ENCODE results near the gene CHD5.
"Not testable (repeated sequence)": the region's sequence is repeated elsewhere in the genome, so short reads cannot be mapped to it uniquely, and the experiment has no call there.

CHD5 gene

DNA sequence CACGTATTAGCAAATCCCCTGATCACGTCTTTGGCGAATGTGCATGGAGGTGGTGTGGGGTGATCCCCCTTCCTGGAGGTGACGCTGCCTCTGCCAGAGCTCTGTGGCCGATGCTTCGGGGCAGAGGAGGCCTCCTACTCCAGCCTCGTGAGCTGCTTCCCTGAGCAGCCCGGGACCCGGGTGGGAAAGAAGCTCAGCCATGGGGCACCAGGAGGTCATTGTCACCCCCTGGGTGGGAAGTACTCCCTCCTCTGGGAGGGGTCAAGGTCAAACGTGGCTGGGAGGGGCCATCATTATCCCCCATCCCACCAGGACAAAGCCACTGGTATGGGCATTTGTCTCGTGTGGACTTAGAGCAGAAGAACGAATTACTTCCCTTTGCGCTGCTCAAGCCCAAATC is 93.8 kb downstream of the CHD5 start:
- no peak for DNase-seq (ENCODE audit: low read depth)

DNA sequence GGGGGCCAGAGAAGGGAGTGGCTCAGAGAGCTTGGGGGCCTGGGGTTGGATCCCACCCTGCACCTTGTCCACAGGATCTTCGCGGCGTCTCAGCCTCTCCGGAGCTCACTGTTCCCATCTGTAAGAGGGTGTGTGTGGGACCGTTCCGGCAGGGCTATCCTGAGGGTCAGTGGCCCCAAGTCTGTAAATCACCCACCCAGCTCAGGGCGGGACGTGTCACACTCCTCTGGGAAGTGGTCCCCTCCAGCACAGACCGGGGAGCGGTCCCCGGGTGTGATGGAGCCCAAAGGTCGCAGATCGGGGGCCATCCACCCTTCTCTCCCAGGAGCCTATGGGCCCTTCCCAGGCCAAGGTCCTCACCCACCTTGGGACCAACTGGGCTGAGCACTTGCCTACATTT is 94.5 kb downstream of the CHD5 start:
- no peak for DNase-seq (ENCODE audit: low read depth)

DNA sequence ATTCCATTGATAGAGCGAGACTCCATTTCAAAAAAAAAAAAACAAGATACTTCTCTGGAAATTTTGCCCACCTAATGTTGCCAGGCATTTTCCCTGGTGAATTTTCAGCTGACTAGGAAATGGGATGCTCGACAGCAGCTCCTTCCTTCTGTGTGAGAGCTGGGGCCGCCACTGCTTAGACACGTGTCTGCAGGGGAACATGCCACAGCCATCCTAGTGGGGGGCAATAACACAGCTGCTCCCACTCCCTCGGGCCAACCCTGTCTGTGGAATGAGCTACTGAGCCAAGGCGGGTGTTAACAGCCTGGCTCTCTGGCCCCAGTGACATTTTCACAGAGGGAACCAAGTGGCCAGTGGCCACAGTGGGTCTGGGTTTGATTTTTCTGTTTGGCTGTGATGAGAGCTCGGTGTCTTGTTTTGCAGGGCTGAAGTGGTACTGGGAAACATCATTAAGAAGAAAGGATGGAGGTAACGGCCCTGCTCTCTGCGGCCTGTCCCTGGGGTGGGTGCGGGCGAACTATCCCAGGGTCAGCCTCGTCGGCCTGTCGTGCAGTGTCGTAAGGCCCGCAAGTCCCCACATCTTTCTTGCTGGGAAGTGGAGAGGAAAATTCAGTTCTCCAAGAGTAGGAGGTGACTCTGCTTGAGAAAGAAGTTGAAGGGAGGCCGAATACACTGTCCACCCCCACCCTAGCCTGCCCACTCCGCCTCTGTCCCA is 95.2 kb downstream of the CHD5 start:
- DNase-seq (ENCODE audit: low read depth) = no peak

DNA sequence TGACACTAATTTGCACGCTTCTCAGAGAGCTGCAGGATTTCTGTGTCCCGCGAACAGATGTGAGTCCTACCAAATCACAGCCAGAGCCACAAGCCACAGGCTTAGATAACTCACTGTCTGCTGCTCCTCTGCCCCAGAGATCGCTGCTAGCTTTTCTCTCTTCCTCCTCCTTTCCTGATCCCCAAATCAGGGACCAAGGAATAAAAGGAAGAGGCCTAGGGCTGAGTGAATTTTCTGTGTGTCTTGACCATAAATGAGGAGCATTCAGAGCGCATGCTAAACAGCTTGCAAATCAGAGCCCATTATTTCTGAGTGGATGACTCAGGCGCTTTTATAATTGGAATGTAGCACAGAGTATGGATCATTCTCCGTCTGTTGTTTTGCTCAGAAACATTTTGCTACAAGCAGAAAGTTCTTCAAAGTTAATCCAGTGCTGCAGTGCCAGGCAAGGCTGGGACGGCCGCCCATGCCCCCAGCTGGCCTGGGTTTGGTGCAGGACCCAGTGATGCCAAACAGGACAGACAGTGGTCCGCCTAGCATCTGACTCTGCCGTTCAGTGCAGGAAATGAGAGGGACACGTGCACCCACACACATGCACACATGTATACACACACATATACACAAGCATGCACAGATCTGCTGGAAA is 96.2 kb downstream of the CHD5 start:
- peak; percentile 31 for DNase-seq (ENCODE audit: low read depth)

DNA sequence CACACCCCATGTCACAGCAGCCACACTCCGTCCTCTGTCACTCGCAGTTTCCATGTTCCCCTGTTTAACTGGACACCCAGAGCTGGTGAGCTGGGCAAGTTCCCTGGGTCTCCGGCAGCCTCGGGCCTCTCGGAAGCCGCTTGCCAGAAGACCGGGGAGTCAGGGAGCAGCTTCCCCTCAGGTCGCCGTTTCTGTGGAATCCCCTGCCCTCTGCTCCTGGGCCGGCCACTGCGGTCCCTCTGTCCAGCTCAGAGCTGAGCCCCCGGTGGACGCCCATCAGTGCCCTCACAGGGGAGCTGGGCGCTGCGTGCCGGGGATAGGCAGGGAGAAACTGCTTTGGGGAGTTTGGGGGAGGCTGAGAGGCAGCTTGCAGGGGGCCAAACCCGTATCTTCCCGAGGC is 96.7 kb downstream of the CHD5 start:
- DNase-seq (ENCODE audit: low read depth) = no peak

DNA sequence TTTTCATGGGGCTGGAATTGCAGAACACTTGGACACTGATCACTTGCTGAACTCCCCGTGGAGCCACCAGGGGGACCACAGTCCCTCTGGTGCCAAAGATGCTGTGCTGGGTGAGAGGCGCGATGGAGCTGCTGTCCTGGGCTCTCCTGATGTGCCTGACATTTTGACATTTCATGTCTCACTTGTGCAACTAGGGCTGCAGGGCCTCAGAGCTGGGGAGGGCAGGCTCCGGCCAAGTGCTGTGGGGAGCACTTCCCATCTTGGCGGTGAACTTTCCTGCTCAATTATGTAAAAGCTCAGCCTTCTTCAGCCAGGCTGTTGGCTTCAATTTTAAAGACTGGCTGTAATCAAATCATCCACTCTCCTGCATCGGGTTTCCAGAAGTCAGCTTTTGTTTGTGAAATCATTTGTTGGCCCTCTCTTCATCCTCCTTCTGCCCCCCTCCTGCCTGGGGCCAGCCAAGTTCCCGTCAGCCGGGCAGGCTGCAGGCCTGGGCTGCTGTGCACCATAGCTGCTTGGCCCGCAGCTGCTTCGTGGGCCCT is 97.6 kb downstream of the CHD5 start:
- no peak for DNase-seq (ENCODE audit: low read depth)

DNA sequence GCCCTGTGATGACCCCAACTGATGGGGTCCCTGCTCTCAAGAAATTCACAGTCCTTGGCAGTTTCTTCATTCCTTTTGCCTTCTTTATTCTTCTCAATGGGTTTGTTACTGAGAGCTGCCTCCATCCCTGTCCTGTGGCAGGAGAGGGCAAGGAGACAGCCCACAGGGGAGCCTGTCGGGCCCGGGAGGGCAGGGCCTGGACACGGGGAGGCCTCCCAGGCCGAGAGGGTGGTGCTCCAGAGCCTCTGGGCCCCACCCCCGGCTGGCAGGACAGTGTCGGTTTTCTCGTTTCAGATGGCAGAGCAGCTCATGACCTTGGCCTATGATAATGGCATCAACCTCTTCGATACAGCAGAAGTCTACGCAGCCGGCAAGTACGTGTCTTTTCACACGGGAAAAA is 98.2 kb downstream of the CHD5 start:
- DNase-seq (ENCODE audit: low read depth) = no peak

DNA sequence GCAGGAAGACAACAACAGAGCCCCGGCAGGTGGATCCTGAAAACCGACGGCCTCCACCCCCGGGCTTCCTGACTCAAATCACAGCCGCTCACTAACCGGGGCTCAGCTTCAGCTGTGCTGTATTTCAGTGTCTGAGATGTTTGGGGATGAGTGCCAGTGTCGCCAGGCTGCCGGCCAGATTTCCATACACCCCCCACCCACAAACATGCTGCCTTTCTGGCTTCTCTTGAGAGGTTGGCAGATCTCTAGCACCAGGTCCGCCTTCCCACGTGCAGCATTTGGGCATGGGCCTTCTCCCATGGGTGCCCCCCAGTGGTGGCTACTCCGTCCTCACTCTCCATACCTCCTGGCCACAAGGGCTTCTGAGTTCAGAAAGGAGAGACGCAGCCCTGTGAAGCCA is 99.7 kb downstream of the CHD5 start:
- no peak for DNase-seq (ENCODE audit: low read depth)

DNA sequence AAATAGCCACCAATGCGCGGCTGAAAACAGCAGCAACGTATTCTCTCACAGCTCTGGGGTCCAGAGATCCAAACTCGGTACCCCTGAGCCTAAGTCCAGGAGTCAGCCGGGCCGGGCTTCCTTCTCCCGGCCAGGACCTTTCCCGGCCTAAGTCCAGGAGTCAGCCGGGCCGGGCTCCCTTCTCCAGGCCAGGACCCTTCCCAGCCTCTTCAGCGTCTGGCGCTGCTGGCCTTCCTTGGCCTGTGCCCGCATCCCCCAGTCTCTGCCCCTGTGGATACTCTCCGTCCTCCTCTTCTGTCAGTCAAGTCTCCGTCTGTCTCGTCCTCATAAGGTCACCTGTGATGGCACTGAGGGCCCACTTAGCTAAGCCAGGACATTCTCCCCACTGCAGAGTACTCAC is 102.2 kb downstream of the CHD5 start:
- no peak for DNase-seq (ENCODE audit: low read depth)

DNA sequence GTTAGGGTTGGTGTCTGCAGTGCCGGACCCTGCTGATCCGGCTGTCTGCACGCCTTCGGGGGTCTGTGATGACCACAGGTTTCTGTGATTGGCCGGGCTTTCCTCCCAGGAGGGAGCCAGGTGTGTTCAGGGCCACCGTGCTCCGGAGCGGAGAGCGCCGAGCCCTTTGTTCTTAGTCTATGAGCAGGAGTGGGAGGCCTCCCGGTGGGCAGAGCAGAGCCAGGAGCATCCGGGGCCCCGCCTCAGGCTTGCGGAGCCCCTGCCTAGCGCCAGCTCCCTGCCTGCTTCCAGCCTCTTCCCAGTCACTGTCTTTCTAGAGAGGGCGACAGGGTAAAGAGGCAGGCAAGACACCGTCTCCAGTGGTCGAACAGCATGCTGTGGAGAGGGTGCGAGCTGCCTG is 102.6 kb downstream of the CHD5 start:
- no peak for DNase-seq (ENCODE audit: low read depth)

DNA sequence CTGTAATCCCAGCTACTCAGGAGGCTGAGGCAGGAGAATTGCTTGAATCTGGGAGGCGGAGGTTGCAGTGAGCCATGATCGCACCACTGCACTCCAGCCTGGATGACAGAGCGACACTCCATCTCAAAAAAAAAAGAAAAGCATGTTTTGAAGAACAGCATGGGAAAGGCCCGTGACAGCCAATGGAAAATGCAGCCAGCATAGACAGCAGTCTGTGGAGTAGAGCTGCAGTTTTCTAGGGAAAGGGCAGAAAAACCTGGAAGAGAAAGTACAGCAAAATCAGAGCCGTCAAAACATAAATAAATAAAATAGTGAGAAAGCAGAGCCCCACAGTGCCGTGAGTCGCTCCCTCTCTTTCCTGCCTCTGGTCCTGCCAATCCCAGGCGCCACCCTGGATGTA is 103.1 kb downstream of the CHD5 start:
- not testable (repeated sequence) for DNase-seq (ENCODE audit: low read depth)

DNA sequence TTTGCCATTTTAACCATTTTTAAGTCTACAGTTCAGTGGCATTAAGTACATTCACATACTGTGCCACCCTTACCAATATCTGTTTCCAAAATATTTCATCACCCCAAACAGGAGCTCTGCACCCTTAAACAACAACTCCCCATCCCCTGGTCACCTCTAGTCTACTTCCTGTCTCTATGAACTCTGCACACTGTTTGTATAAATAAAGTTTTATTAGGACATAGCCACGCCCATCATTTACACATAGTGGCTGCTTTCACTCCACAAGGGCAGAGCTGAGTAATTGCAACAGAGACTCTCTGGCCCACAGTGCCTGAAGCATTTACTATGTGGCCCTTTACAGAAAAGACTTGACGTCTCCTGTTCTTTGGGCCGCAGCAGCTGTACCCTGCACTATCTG is 104.4 kb downstream of the CHD5 start:
- DNase-seq (ENCODE audit: low read depth) = no peak

DNA sequence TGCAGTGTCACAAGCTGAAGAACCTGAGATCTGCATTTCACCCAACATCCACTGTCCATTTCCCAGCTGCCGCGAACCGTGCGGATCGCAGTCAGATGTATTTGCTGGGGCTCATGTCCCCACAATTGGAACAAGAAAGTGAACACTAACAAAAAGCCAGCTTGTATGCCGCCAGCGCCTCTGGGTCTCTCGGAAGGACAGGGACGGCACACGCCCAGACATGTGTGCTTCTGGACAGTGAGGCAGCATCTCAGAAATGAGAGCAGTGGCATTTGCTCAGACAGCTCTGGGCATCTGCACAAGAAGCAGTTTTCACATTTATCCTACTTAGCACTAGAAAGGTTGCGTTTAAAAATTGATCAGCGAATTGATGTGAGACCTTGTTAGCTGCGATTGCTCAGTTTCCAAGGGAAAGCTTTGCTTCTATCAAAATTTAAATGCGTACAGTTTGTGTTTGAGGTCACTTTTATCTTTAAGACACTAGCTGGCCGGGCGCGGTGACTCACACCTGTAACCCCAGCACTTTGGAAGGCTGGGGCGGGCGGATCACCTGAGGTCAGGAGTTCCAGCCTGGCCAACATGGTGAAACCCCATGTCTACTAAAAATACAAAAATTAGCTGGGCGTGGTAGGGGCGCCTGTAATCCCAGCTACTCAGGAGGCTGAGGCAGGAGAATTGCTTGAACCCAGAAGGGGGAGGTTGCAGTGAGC is 105.8 kb downstream of the CHD5 start:
- no peak for DNase-seq (ENCODE audit: low read depth)

DNA sequence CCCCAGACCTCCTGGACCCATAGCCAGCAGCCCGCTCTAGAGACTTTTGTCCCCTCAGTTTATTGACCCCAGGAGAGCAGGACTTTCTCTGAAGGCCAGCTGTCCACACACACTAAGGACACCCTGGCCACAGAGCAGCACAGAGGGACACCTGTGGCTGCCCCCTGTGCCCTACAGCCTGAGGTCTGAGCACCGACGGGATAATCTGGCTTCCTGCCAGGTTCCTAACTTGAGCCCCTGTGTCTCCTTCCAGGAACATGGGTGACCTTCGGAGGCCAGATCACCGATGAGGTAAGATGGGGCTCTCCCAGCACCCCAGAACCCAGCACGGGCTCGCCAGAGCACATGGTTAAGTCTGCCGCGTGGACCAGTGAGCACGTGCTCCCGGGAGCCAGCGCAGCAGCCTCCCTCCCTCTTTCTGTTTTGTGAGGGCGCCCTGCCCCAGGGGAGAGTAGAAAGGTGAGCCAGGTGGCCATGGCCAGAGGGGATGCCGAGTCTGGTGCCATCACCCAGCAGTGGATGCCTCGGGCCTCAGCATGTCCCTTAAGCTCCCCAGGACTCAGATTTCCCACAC is 106.6 kb downstream of the CHD5 start:
- no peak for DNase-seq (ENCODE audit: low read depth)

DNA sequence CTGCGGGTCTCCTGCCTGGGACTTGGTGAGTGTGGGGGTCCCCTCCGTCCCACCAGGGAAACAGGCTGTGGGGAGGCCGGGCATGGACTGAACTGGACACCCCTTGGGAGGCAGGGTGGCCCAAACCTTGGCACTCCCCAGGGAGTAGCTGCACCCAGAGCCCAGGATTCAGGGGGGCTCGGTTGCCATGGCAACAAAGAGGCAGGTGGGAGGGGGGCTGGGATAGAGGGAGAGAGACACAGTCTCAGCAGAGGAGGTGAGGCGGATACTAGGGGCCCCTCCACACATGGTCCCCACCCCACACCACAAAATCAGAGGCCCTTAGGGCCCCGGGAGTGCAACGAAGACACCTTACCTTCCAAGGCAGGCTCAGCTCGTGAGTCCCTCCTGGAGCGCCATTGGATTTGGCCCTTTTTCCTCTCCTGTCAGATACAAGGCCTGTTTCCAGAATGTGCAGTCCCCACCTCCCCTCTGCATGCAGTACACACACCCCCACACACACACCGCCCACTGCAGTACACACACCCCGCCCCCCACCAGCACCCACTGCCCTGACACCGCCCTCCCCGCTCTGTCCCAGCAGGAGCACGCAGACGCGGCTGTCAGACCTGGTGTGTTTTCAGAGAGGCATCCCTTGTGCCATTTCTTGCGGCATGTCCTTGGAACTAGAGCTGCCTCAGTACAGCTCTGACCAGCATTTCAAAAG is 107.2 kb downstream of the CHD5 start:
- DNase-seq (ENCODE audit: low read depth) = no peak

DNA sequence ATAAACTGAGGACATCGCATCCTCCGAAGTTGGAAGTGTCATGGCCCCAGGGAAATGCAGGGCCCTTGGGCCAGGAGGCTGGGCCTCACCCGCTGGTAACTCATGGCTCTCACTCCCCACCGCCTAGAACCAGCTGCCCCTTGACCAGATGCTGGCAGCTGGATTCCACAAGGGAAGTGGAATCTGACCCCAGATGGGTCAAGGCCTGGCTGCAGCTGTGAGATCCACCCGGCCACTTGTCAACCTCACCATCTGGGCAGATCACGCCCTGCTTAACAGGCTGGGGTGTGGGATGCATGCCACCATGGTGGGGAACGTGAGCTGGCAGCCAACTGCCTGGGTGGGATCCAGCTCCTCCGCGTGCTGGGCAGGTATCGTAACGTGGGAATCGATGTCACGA is 108.9 kb downstream of the CHD5 start:
- DNase-seq (ENCODE audit: low read depth) = no peak

DNA sequence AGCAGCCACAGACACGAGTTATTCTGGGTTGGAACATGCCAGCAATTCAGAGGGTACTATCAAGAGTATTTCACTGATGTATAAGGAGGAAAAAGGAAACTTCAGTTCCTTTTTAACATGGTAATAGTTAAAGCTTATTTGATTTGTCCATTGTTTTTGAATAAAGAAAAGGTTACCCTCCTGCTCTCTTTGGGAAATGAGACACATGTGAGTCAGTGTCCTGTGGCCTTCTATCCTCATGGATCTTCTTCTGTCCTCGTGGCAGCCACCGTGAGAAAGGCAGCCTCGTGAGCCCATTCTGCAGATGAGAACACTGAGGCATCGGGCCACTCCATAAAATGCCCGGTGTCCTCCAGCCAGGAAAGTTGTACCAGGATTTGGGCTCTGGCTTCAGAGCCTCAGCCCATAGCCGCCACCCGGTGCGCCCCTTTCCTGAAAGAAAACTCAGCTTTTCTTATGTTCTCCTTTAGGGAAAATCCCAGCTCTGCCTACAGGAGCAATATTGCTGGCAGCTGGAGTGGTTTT is 109.6 kb downstream of the CHD5 start:
- no peak for DNase-seq (ENCODE audit: low read depth)

DNA sequence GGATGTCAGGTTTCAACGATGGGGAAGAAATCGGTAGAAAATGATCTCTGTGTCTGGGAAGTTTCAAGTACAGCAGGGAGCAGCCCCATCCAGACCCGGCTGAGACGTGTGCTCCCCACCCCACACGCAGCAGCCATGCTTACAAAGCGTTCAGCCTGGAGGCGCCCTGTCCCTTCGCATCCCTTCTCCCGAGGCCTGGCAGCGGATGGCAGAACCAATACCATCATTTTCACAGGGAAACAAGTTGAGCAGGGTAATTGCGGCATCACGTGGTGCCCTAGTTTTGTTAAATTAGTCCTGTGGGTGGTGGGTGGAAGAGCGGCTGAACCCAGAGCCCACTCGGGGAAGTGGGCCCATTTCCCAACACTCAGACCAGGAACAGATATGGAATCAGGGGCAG is 110.5 kb downstream of the CHD5 start:
- DNase-seq (ENCODE audit: low read depth) = no peak

DNA sequence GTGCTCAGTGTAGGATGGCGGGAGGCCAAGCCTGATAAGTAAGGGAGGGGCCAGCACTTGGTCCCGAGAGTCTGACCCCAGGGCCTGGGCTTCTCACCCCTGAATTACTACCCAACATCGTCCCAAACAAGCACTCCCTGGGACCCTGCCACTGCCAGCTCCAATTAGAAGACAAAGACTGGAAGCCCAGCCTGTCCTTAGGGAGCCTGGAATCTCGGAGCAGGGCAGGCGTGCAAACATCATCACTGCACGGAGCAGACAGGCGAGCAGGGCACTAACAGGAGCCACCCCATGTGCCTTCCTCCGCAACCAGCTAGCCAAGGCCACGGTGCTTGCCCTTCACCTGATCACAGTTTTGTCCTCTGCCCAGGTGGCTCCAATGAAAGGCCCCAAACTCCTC is 111.2 kb downstream of the CHD5 start:
- DNase-seq (ENCODE audit: low read depth) = no peak

DNA sequence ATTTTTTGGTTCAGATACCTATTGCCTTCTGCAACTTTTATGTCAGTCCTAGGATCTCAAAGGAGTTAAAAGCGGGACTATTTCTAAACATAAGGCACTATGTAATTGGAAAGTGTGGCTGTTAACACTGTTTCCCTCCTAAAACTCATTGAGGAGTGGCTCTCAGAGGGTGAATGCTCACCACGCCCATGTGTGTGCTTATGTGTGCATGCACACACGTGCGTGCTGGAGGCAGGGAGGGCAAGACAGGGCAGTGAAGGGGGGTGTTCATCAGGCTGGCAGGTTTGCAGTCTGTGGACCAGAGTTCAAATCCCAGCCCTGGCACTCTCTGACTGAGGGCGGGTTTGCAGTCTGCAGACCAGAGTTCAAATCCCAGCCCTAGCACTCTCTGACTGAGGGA is 112.0 kb downstream of the CHD5 start:
- no peak for DNase-seq (ENCODE audit: low read depth)

DNA sequence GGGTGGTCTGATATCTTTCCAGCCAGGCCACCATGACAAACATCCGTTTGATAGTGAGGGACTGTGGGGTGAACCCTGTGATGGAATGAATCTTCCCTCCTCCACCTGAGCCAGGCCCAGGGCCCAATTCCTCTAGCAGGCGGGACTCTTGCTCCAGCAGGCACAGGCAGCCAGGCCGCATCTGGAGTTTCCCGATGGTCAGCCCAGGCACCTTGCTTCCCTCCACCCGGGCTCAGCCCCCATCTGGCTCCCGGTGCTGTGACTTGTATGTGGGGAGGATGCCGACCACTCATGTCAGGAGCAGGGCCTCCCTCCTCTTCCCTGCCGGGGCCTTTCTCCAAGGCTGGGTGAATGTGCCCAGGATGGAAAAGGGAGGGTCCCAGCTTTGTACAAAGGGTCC is 113.4 kb downstream of the CHD5 start:
- DNase-seq (ENCODE audit: low read depth) = no peak

All from GM04503 (cell line).